Astrocyte of the hippocampus (primary cell): ENCODE results near the gene KLHL35.

Experiments used
- DNase-seq: peaks from one replicate; pipeline ENCODE4 v3.0.0; 2011; ENCODE audit warnings: low read depth, low spot score

Gene KLHL35

GRCh38 chr11:75432911-75433321 lies at the start of gene KLHL35:
KLHL35 (minus strand) TSS chr11:75433203; CDS start chr11:75430629, 2,574 bp downstream.
- DNase-seq = peak; percentile 41

- DNase-seq = no peak
Measured at GRCh38 chr11:75481922-75482606, 49.1 kb upstream of the KLHL35 start.

- no peak for DNase-seq
Measured at GRCh38 chr11:75481223-75481921, 48.4 kb upstream of the KLHL35 start.

- no peak for DNase-seq
Measured at GRCh38 chr11:75480185-75481175, 47.5 kb upstream of the KLHL35 start.

GRCh38 chr11:75479597-75480145 lies 46.7 kb upstream of the KLHL35 start:
- no peak for DNase-seq

GRCh38 chr11:75478783-75479596 lies 46.0 kb upstream of the KLHL35 start:
- no peak for DNase-seq

- DNase-seq = no peak
Measured at GRCh38 chr11:75477614-75477935, 44.6 kb upstream of the KLHL35 start.

GRCh38 chr11:75476739-75477613 lies 44.0 kb upstream of the KLHL35 start:
- no peak for DNase-seq

GRCh38 chr11:75475767-75476650 lies 43.0 kb upstream of the KLHL35 start:
- DNase-seq = no peak

GRCh38 chr11:75474878-75475766 lies 42.1 kb upstream of the KLHL35 start:
- DNase-seq = no peak

GRCh38 chr11:75474240-75474639 lies 41.2 kb upstream of the KLHL35 start:
- DNase-seq = no peak

- no peak for DNase-seq
Measured at GRCh38 chr11:75473684-75474083, 40.7 kb upstream of the KLHL35 start.

- DNase-seq = no peak
Measured at GRCh38 chr11:75472081-75472732, 39.2 kb upstream of the KLHL35 start.

GRCh38 chr11:75471176-75471973 lies 38.4 kb upstream of the KLHL35 start:
- no peak for DNase-seq

- DNase-seq = no peak
Measured at GRCh38 chr11:75470476-75471080, 37.6 kb upstream of the KLHL35 start.

GRCh38 chr11:75469785-75470405 lies 36.9 kb upstream of the KLHL35 start:
- no peak for DNase-seq
